CD4-positive, alpha-beta T cell treated with Interleukin-4 for 1 hour (primary cell): ENCODE results near the gene PCDHB16.
A peak's percentile ranks its signal among the peaks of the same experiment; 100 is the strongest.
"Not testable (repeated sequence)": the region's sequence is repeated elsewhere in the genome, so short reads cannot be mapped to it uniquely, and the experiment has no call there.

ENCODE experiments used
- DNase-seq, 2 donors: peaks; one replicate each; pipeline ENCODE4 v3.0.0-alpha.2; 2020 to 2022

Gene PCDHB16

GRCh38 chr5:141184117-141184855 lies 2.1 kb downstream of the PCDHB16 start:
- not testable (repeated sequence) for DNase-seq

GRCh38 chr5:141186897-141187512 lies 4.8 kb downstream of the PCDHB16 start, which contains the start of gene PCDHB9:
PCDHB9 (plus strand) TSS chr5:141187161; CDS start chr5:141187319, 158 bp downstream.
- peak in 1 of 2 donors; percentile 36 for DNase-seq

- DNase-seq: not testable (repeated sequence)
These were observed 6.5 kb downstream of the PCDHB16 start for GRCh38 chr5:141188682-141189081.

GRCh38 chr5:141189131-141189530 lies 6.9 kb downstream of the PCDHB16 start:
- DNase-seq: not testable (repeated sequence)

- DNase-seq: peak in 1 of 2 donors; percentile 14
These were observed 10.0 kb downstream of the PCDHB16 start, which contains the start of gene PCDHB10 for GRCh38 chr5:141192110-141192725. PCDHB10 (plus strand) TSS chr5:141192353; CDS start chr5:141192553, 200 bp downstream.

GRCh38 chr5:141194332-141194731 lies 12.1 kb downstream of the PCDHB16 start:
- DNase-seq: not testable (repeated sequence)

- DNase-seq: no peak
These were observed 14.2 kb downstream of the PCDHB16 start for GRCh38 chr5:141196363-141196762.

- DNase-seq: no peak
These were observed 17.4 kb downstream of the PCDHB16 start, which contains the start of gene PCDHB11 for GRCh38 chr5:141199359-141200235. PCDHB11 (plus strand) TSS chr5:141199627; CDS start chr5:141199775, 148 bp downstream.

GRCh38 chr5:141201126-141201525 lies 18.9 kb downstream of the PCDHB16 start:
- not testable (repeated sequence) for DNase-seq

GRCh38 chr5:141201646-141202045 lies 19.5 kb downstream of the PCDHB16 start:
- not testable (repeated sequence) for DNase-seq

GRCh38 chr5:141208478-141208877 lies 26.3 kb downstream of the PCDHB16 start, which contains the start of gene PCDHB12:
PCDHB12 (plus strand) TSS chr5:141208719; CDS start chr5:141208908, 189 bp downstream.
- no peak for DNase-seq

GRCh38 chr5:141210281-141210680 lies 28.1 kb downstream of the PCDHB16 start:
- DNase-seq: not testable (repeated sequence)

GRCh38 chr5:141210849-141211248 lies 28.7 kb downstream of the PCDHB16 start:
- DNase-seq: not testable (repeated sequence)

- peak in 1 of 2 donors; percentile 13 for DNase-seq
These were observed 31.6 kb downstream of the PCDHB16 start, which contains the start of gene PCDHB13 for GRCh38 chr5:141213656-141214339. PCDHB13 (plus strand) TSS chr5:141213919; CDS start chr5:141214124, 205 bp downstream.

- not testable (repeated sequence) for DNase-seq
These were observed 32.4 kb downstream of the PCDHB16 start for GRCh38 chr5:141214583-141214982.

GRCh38 chr5:141215504-141215903 lies 33.3 kb downstream of the PCDHB16 start:
- not testable (repeated sequence) for DNase-seq

GRCh38 chr5:141216035-141216434 lies 33.8 kb downstream of the PCDHB16 start:
- DNase-seq: not testable (repeated sequence)

- DNase-seq: peak in 1 of 2 donors; percentile 4
These were observed 41.1 kb downstream of the PCDHB16 start, which contains the start of gene PCDHB14 for GRCh38 chr5:141223112-141223783. PCDHB14 (plus strand) TSS chr5:141223343; CDS start chr5:141223506, 163 bp downstream.

- not testable (repeated sequence) for DNase-seq
These were observed 42.7 kb downstream of the PCDHB16 start for GRCh38 chr5:141224844-141225243.

- DNase-seq: not testable (repeated sequence)
These were observed 43.2 kb downstream of the PCDHB16 start for GRCh38 chr5:141225421-141225820.
